Caco-2 (cell line): Measurements from ENCODE around the gene WWOX. TPM values are rescaled to one million over a fixed set of nuclear protein-coding genes. Genes with fewer than 3 reads are reported as not detected.

Source experiments
- BruUV-seq: library from RNA; stranded (reverse); fragments of 400-500 nt; replicated peaks from 2 replicates; lab custom pipeline; 2021; lab: Mats Ljungman, UMichigan
- CTCF ChIA-PET: fragments of 300-600 bp; sonication (Branson Sonifier 250); formaldehyde crosslinking; loops from one replicate; lab custom pipeline; 2022; ENCODE audit warnings: antibody characterized with exemption; lab: Charles Lee
- POLR2A ChIA-PET: fragments of 300-600 bp; sonication (Branson Sonifier 250); formaldehyde crosslinking; loops from one replicate; lab custom pipeline; 2022; ENCODE audit warnings: antibody characterized with exemption; lab: Charles Lee
- DNase-seq, 2 experiments: peaks; one replicate each; pipeline versions ENCODE4 v3.0.0 to v3.0.0-alpha.2; 2020 to 2022
- H3K27me3 ChIP-seq: replicated peaks from 2 replicates; pipeline ENCODE4 v1.6.0; 2011; ENCODE audit warnings: low read length; ENCODE audit not compliant: control insufficient read depth, insufficient read depth
- H3K36me3 ChIP-seq: 2 replicates; pipeline ENCODE4 v1.5.1; 2011; ENCODE audit warnings: low read length; ENCODE audit not compliant: control insufficient read depth, insufficient read depth
- H3K4me1 ChIP-seq: fragments of 250-450 bp; sonication (Bioruptor Pico); 2 replicates; pipeline ENCODE4 v1.5.1; 2020; ENCODE audit warnings: mild to moderate bottlenecking
- H3K4me3 ChIP-seq: 2 replicates; pipeline ENCODE4 v1.5.1; 2011; ENCODE audit warnings: low read depth, mild to moderate bottlenecking, control low read depth, low read length
- H3K9me3 ChIP-seq: fragments of 250-450 bp; sonication (Bioruptor Pico); 2 replicates; pipeline ENCODE4 v1.5.1; 2020; ENCODE audit warnings: mild to moderate bottlenecking, moderate library complexity
- H3K27ac Mint-ChIP-seq: one replicate; pipeline ENCODE4 v1.8.0; 2022; ENCODE audit warnings: mixed read lengths; ENCODE audit not compliant: unreplicated experiment
- H3K27me3 Mint-ChIP-seq: one replicate; pipeline ENCODE4 v1.8.0; 2022; ENCODE audit warnings: mixed read lengths; ENCODE audit not compliant: insufficient read depth, unreplicated experiment
- H3K36me3 Mint-ChIP-seq: one replicate; pipeline ENCODE4 v1.8.0; 2022; ENCODE audit warnings: mild to moderate bottlenecking, mixed read lengths; ENCODE audit not compliant: insufficient read depth, unreplicated experiment
- H3K4me1 Mint-ChIP-seq: one replicate; pipeline ENCODE4 v1.8.0; 2022; ENCODE audit warnings: low read depth, mixed read lengths; ENCODE audit not compliant: unreplicated experiment
- H3K4me3 Mint-ChIP-seq: one replicate; pipeline ENCODE4 v1.8.0; 2022; ENCODE audit warnings: mild to moderate bottlenecking, moderate library complexity, mixed read lengths; ENCODE audit not compliant: unreplicated experiment
- H3K9me3 Mint-ChIP-seq: one replicate; pipeline ENCODE4 v1.8.0; 2022; ENCODE audit warnings: mixed read lengths; ENCODE audit not compliant: unreplicated experiment
- intact Hi-C: fragments of 100-400 bp; cut with micrococcal nuclease; formaldehyde crosslinking; loops from one replicate; pipeline ENCODE4 v1.10.0; 2022; ENCODE audit not compliant: unreplicated experiment
- total RNA-seq: library from RNA; stranded (reverse); gene quantifications from 2 replicates; pipeline ENCODE4 v1.2.3, GENCODE V29; 2022
- TF ChIP-seq, protein P1 (sequence below), 2 experiments: fragments of 200-600 bp in 1 of 2; IDR thresholded peaks; 1 replicate in 1 of 2; 2 replicates in 1 of 2; pipeline versions ENCODE4 v1.5.1 to v1.8.0; 2011 to 2022; ENCODE audit warnings: antibody characterized with exemption in 1 of 2, control low read depth in 1 of 2, inconsistent platforms in 1 of 2, low read depth in 1 of 2, low read length in 1 of 2, mild to moderate bottlenecking in 1 of 2, moderate library complexity in 1 of 2; ENCODE audit not compliant: insufficient read depth in 1 of 2, severe bottlenecking in 1 of 2, unreplicated experiment in 1 of 2

The WWOX gene
- total RNA-seq, 1 experiment from 2014 or later: 45.0 TPM

DNA sequence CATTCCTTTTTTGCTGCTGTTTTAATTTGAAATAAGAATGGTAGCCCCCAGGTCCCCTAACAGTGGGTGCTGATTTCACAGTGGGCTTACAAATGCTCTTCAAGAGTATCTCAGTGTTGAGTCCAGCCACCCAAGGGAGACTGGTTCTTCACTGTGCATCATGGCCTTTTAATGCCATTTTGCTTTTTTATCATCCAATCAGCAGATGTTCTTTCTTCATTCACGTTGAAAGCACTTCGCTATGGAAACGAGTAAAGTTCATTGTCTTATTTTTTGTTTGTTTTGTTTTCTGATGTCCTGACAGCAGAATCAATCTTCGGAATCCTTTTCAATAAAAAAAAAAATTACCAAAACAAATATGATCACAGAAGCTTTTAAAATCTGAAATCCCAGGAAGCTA is 1072.0 kb downstream of the WWOX start:
- POLR2A ChIA-PET: no interaction called here
- CTCF ChIA-PET: no interaction called here

DNA sequence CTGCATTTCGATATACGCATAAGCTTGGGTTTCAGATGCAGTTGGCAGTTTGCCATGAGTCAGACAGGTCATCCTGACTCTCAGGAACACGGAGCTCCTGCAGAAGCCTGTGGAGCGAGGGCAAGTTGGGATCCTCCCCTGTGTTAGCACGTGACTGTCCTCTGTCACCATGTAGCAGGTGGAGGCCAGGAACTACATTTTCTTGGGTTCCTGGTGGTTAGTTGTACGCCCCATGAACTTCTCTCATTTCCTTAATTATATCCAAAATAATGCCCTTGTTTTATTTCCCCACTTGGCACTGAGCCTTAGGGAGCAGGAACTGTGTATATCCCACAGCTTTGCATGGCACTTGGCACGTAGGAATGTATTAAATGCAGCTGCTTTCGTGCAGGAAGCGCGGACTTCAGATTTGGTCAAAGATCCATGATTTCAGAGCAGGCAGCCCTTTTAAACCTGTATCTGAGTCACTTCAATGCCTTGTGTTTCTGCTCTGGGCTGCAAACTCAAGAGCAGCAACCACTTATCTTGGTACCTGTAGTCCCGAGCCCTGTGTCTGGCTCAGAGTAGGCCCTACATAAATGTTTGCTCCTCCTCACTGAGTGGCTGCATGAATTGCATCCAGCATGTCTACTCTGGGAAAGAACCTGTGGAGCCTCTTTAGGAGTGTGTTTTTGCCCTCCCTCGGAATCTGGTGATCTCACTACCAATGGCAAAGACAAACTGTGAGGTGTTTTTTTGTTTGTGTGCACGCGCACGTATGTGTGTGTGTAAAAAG is 1072.7 kb downstream of the WWOX start:
- Histone ChIP-seq H3K9me3 (0 out of 2 replicates have a peak, but pooled peaks cover 3% of the 10 kb centered on the region), H3K36me3 (no peaks in the 10 kb centered on the region), H3K4me3 (no peak overlapping the region), H3K4me1 (peaks cover 10% of the 10 kb centered on the region), H3K27me3 (no peaks in the 10 kb centered on the region)
- Mint-ChIP-seq H3K4me1 (no peaks in the 10 kb centered on the region), H3K9me3 (peaks cover 9% of the 10 kb centered on the region), H3K27ac (no peak overlapping the region), H3K36me3 (no peaks in the 10 kb centered on the region), H3K4me3 (no peak overlapping the region), H3K27me3 (peaks cover 2% of the 10 kb centered on the region)
- no peak for DNase-seq
- TF ChIP-seq, protein P1, sequence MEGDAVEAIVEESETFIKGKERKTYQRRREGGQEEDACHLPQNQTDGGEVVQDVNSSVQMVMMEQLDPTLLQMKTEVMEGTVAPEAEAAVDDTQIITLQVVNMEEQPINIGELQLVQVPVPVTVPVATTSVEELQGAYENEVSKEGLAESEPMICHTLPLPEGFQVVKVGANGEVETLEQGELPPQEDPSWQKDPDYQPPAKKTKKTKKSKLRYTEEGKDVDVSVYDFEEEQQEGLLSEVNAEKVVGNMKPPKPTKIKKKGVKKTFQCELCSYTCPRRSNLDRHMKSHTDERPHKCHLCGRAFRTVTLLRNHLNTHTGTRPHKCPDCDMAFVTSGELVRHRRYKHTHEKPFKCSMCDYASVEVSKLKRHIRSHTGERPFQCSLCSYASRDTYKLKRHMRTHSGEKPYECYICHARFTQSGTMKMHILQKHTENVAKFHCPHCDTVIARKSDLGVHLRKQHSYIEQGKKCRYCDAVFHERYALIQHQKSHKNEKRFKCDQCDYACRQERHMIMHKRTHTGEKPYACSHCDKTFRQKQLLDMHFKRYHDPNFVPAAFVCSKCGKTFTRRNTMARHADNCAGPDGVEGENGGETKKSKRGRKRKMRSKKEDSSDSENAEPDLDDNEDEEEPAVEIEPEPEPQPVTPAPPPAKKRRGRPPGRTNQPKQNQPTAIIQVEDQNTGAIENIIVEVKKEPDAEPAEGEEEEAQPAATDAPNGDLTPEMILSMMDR (IDR thresholded peaks at IDR 0.05; ENCODE audit: insufficient read depth in 1 of 2, low read depth in 1 of 2, low read length in 1 of 2, severe bottlenecking in 1 of 2, unreplicated experiment in 1 of 2): no peak
- CTCF ChIA-PET: no interaction called here
- POLR2A ChIA-PET: no interaction called here
- intact Hi-C loops: no loop called here
- no TSS peak for BruUV-seq

More for the DNA sequence above, 1072.0 kb downstream of the WWOX start:
- intact Hi-C loops: no loop called here
- Histone ChIP-seq H3K4me1 (peaks cover 10% of the 10 kb centered on the region), H3K4me3 (no peak overlapping the region), H3K9me3 (0 out of 2 replicates have a peak, but pooled peaks cover 3% of the 10 kb centered on the region), H3K36me3 (no peaks in the 10 kb centered on the region), H3K27me3 (no peaks in the 10 kb centered on the region)
- H3K4me1 Mint-ChIP-seq: no peaks in the 10 kb centered on the region
- TF ChIP-seq, protein P1 (IDR thresholded peaks at IDR 0.05; ENCODE audit: insufficient read depth in 1 of 2, low read depth in 1 of 2, low read length in 1 of 2, severe bottlenecking in 1 of 2, unreplicated experiment in 1 of 2): no peak
- H3K27ac Mint-ChIP-seq: no peak overlapping the region
- peaks cover 9% of the 10 kb centered on the region for H3K9me3 Mint-ChIP-seq
- no peaks in the 10 kb centered on the region for H3K27me3 Mint-ChIP-seq
- H3K4me3 Mint-ChIP-seq: no peak overlapping the region
- H3K36me3 Mint-ChIP-seq: no peaks in the 10 kb centered on the region
- BruUV-seq: no TSS peak
- no peak for DNase-seq

DNA sequence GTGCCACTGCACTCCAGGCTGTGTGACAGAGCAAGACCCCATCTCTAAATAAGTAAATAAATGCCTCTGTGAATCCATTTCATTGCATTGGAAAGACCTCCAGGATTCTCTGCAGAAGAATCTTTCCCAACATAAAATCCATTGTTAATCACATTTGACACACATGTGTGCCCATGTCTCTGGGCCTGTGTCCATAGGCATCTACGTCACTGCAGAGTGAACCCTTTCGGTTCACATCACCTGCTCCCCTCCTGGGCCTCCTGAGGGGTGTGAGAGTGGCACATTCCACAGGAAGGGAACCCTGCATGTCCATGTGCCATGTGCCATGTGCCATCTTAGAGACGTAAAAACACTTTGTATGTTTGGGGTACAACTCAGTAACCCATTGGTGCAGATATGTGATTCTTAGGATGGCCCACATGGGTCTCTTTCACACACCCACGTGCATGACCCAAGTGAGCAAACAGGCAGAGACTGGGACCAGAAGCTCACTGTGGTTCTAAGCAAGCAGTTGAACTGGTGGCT is 1073.6 kb downstream of the WWOX start:
- POLR2A ChIA-PET: no interaction called here
- Histone ChIP-seq H3K9me3 (no peaks in the 10 kb centered on the region), H3K4me1 (peaks cover 10% of the 10 kb centered on the region), H3K27me3 (no peaks in the 10 kb centered on the region), H3K4me3 (no peak overlapping the region), H3K36me3 (no peaks in the 10 kb centered on the region)
- CTCF ChIA-PET: no interaction called here
- BruUV-seq: no TSS peak
- Mint-ChIP-seq H3K4me3 (no peak overlapping the region), H3K9me3 (peaks cover 2% of the 10 kb centered on the region), H3K4me1 (no peaks in the 10 kb centered on the region), H3K36me3 (no peaks in the 10 kb centered on the region), H3K27me3 (peaks cover 6% of the 10 kb centered on the region), H3K27ac (no peak overlapping the region)
- intact Hi-C loops: no loop called here
- TF ChIP-seq, protein P1 (IDR thresholded peaks at IDR 0.05; ENCODE audit: insufficient read depth in 1 of 2, low read depth in 1 of 2, low read length in 1 of 2, severe bottlenecking in 1 of 2, unreplicated experiment in 1 of 2): no peak
- DNase-seq: no peak
